ENCODE measurements around the gene FAF1.

GRCh38 chr1:50970509-50970887 lies 10.4 kb upstream of the FAF1 start:
- TF ChIP-seq EP300 (IDR thresholded peaks at IDR 0.05; ENCODE audit: borderline replicate concordance) (no peak), TAF1 (IDR thresholded peaks at IDR 0.05; ENCODE audit: low read depth) (no peak), MAX (IDR thresholded peaks at IDR 0.05) (no peak), USF1 (IDR thresholded peaks at IDR 0.05) (no peak)
